ENCODE results near the gene RTP3. TPM values are rescaled to one million over a fixed set of nuclear protein-coding genes. Genes with fewer than 3 reads are reported as not detected.

RTP3 gene
- total RNA-seq, 1 experiment from 2014 or later = not detected

DNA sequence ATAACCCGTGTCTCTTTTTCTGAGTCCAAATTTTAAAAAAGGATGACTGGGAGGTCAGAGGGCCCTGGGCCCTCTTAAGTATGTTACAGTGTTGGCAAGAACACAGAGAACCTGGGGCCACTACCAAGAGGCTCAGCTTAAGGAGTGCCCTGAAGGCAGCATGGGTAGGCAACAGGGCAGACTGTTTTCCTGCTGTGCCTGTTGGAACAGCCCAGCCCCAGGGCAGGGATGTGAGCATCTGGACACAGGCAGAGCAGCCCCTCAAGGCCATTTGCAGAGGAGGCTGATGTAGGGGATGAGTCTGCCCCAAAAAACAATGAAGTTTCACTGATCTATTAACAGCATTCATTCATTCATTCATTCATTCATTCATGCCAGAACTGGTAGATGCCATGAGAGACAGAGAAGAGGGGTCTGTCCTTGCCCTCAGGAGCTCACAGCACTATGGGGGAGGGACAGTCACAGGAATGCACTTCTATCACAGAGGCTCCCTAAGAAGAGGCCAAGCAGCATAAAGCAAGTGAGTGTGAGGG, 30.8 kb upstream of the RTP3 start:
- ATAC-seq (no peak), DNase-seq (ENCODE audit: low read depth, low spot score) (no peak)
- in situ Hi-C loops (cut with HindIII; ENCODE audit: low pct_unique_long_range_greater_than_20kb, low sequenced_read_pairs) (no loop called here), intact Hi-C loops (cut with micrococcal nuclease; ENCODE audit: unreplicated experiment) (no loop called here)
- no peak overlapping the region for H3K4me3 ChIP-seq (ENCODE audit: low read depth in 2 of 2, low read length in 2 of 2)
- no peak for TF ChIP-seq POLR2AphosphoS5 (IDR thresholded peaks at IDR 0.05; ENCODE audit: low read depth, low read length)
- no peak for TF ChIP-seq TCF7L2 (IDR thresholded peaks at IDR 0.05; ENCODE audit: low read depth, low read length)
- TF ChIP-seq, protein P1, sequence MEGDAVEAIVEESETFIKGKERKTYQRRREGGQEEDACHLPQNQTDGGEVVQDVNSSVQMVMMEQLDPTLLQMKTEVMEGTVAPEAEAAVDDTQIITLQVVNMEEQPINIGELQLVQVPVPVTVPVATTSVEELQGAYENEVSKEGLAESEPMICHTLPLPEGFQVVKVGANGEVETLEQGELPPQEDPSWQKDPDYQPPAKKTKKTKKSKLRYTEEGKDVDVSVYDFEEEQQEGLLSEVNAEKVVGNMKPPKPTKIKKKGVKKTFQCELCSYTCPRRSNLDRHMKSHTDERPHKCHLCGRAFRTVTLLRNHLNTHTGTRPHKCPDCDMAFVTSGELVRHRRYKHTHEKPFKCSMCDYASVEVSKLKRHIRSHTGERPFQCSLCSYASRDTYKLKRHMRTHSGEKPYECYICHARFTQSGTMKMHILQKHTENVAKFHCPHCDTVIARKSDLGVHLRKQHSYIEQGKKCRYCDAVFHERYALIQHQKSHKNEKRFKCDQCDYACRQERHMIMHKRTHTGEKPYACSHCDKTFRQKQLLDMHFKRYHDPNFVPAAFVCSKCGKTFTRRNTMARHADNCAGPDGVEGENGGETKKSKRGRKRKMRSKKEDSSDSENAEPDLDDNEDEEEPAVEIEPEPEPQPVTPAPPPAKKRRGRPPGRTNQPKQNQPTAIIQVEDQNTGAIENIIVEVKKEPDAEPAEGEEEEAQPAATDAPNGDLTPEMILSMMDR (IDR thresholded peaks at IDR 0.05) = no peak
- TF ChIP-seq SIN3A (IDR thresholded peaks at IDR 0.05; ENCODE audit: borderline replicate concordance, insufficient read depth, low read depth, low read length) = no peak
- TF ChIP-seq, protein P2, sequence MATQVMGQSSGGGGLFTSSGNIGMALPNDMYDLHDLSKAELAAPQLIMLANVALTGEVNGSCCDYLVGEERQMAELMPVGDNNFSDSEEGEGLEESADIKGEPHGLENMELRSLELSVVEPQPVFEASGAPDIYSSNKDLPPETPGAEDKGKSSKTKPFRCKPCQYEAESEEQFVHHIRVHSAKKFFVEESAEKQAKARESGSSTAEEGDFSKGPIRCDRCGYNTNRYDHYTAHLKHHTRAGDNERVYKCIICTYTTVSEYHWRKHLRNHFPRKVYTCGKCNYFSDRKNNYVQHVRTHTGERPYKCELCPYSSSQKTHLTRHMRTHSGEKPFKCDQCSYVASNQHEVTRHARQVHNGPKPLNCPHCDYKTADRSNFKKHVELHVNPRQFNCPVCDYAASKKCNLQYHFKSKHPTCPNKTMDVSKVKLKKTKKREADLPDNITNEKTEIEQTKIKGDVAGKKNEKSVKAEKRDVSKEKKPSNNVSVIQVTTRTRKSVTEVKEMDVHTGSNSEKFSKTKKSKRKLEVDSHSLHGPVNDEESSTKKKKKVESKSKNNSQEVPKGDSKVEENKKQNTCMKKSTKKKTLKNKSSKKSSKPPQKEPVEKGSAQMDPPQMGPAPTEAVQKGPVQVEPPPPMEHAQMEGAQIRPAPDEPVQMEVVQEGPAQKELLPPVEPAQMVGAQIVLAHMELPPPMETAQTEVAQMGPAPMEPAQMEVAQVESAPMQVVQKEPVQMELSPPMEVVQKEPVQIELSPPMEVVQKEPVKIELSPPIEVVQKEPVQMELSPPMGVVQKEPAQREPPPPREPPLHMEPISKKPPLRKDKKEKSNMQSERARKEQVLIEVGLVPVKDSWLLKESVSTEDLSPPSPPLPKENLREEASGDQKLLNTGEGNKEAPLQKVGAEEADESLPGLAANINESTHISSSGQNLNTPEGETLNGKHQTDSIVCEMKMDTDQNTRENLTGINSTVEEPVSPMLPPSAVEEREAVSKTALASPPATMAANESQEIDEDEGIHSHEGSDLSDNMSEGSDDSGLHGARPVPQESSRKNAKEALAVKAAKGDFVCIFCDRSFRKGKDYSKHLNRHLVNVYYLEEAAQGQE (IDR thresholded peaks at IDR 0.05; ENCODE audit: insufficient read depth in 1 of 2, low read depth in 2 of 2, low read length in 1 of 2) = no peak
- no peaks in the 10 kb centered on the region for H3K9me3 ChIP-seq (ENCODE audit: control insufficient read depth, insufficient read depth, low read depth, low read length)
- ChIA-PET POLR2A (interaction anchor here (0.6 kb wide), 1 partner anchor 9 kb away, joined by 6 read pairs; no protein-coding TSS in a partner anchor), CTCF (no interaction called here)
- H3K4me1 ChIP-seq (ENCODE audit: control insufficient read depth, insufficient read depth, low read length) = no peaks in the 10 kb centered on the region
- H3K36me3 ChIP-seq (ENCODE audit: control insufficient read depth, insufficient read depth, low read length) = no peaks in the 10 kb centered on the region
- H3K27me3 ChIP-seq (ENCODE audit: control insufficient read depth, insufficient read depth, low read length) = no peaks in the 10 kb centered on the region
- no peak overlapping the region for H3K27ac ChIP-seq (ENCODE audit: low read length)
- BruUV-seq (replicated peaks) = no TSS peak

- Histone ChIP-seq H3K9me3 (ENCODE audit: control insufficient read depth, insufficient read depth, low read depth, low read length) (no peaks in the 10 kb centered on the region), H3K36me3 (ENCODE audit: control insufficient read depth, insufficient read depth, low read length) (no peaks in the 10 kb centered on the region), H3K4me1 (ENCODE audit: control insufficient read depth, insufficient read depth, low read length) (no peaks in the 10 kb centered on the region), H3K27ac (ENCODE audit: low read length) (no peak overlapping the region), H3K27me3 (ENCODE audit: control insufficient read depth, insufficient read depth, low read length) (no peaks in the 10 kb centered on the region), H3K4me3 (ENCODE audit: low read depth in 2 of 2, low read length in 2 of 2) (no peak overlapping the region)
- ATAC-seq (no peak), DNase-seq (ENCODE audit: low read depth, low spot score) (no peak)
- intact Hi-C loops (cut with micrococcal nuclease; ENCODE audit: unreplicated experiment) = no loop called here
- ChIA-PET CTCF (no interaction called here), POLR2A (no interaction called here)
- no TSS peak for BruUV-seq (replicated peaks)
- in situ Hi-C loops (cut with HindIII; ENCODE audit: low pct_unique_long_range_greater_than_20kb, low sequenced_read_pairs) = no loop called here
- TF ChIP-seq POLR2AphosphoS5 (IDR thresholded peaks at IDR 0.05; ENCODE audit: low read depth, low read length) (no peak), SIN3A (IDR thresholded peaks at IDR 0.05; ENCODE audit: borderline replicate concordance, insufficient read depth, low read depth, low read length) (no peak)
These were observed 30.2 kb upstream of the RTP3 start for GRCh38 chr3:46467562-46467961.

DNA sequence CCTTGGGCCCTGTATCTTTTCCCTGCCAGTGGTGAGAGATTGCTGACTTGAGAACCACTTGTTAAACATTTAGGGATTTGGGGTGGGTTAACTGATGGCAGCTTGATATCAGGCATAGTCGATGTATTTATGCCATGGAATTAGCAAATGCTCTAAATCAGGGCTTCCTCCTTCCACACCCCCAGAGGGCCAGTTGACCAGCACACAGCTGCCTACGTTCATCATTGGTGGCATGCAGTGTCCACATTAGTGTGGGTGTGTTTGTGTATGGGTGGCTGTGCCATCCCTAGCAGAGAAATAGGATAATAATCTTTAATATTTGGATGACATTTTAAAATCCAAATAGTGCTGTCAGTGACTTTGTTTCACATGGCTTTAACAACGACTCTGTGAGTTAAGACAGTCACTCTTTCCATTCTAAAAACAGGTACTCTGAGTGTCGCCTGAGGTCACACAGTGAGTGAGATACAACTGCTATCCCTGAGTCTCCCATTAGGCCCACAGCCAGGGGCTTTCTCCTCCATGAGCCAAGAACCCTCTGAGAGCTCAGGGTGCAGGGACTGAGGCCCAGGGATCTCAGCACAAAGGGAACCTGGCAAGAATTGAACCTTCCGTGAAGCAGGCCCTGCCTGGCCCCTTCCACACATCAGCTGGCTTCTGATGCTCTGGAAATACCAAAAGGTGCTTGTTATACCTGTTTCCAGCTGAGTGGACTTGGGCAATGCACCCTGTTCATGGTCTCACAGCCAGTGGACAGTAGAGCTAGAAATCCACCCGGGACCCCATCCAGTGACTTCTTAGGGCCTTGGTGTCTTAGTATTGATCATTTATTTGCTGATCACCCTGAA, 28.8 kb upstream of the RTP3 start:
- H3K27ac ChIP-seq (ENCODE audit: low read length) = no peak overlapping the region
- in situ Hi-C loops (cut with HindIII; ENCODE audit: low pct_unique_long_range_greater_than_20kb, low sequenced_read_pairs) (no loop called here), intact Hi-C loops (cut with micrococcal nuclease; ENCODE audit: unreplicated experiment) (no loop called here)
- POLR2A ChIA-PET = no interaction called here
- CTCF ChIA-PET = no interaction called here
- TF ChIP-seq SIN3A (IDR thresholded peaks at IDR 0.05; ENCODE audit: borderline replicate concordance, insufficient read depth, low read depth, low read length) = no peak
- no peak for TF ChIP-seq TCF7L2 (IDR thresholded peaks at IDR 0.05; ENCODE audit: low read depth, low read length)
- TF ChIP-seq, protein P1 (IDR thresholded peaks at IDR 0.05) = no peak
- no peak for TF ChIP-seq POLR2AphosphoS5 (IDR thresholded peaks at IDR 0.05; ENCODE audit: low read depth, low read length)
- TF ChIP-seq, protein P2 (IDR thresholded peaks at IDR 0.05; ENCODE audit: insufficient read depth in 1 of 2, low read depth in 2 of 2, low read length in 1 of 2) = no peak
- no peak overlapping the region for H3K4me3 ChIP-seq (ENCODE audit: low read depth in 2 of 2, low read length in 2 of 2)
- no peaks in the 10 kb centered on the region for H3K27me3 ChIP-seq (ENCODE audit: control insufficient read depth, insufficient read depth, low read length)
- no peaks in the 10 kb centered on the region for H3K4me1 ChIP-seq (ENCODE audit: control insufficient read depth, insufficient read depth, low read length)
- H3K9me3 ChIP-seq (ENCODE audit: control insufficient read depth, insufficient read depth, low read depth, low read length) = no peaks in the 10 kb centered on the region
- no peak for ATAC-seq
- no TSS peak for BruUV-seq (replicated peaks)
- no peak for DNase-seq (ENCODE audit: low read depth, low spot score)
- no peaks in the 10 kb centered on the region for H3K36me3 ChIP-seq (ENCODE audit: control insufficient read depth, insufficient read depth, low read length)

All from Panc1 (cell line).